HK-2 (cell line): ENCODE results near the gene PARP15.
"Not testable (repeated sequence)": the region's sequence is repeated elsewhere in the genome, so short reads cannot be mapped to it uniquely, and the experiment has no call there.

Experiments
- DNase-seq: peaks from one replicate; pipeline ENCODE4 v3.0.0-alpha.2; 2018; ENCODE audit not compliant: unreplicated experiment

Gene PARP15

GRCh38 chr3:122577409-122578031 lies at the start of gene PARP15:
PARP15 (plus strand) TSS chr3:122577650; CDS start chr3:122577668, 18 bp downstream.
- DNase-seq, result no peak

GRCh38 chr3:122530164-122530563 lies 47.3 kb upstream of the PARP15 start:
- DNase-seq, result no peak

GRCh38 chr3:122533480-122533879 lies 44.0 kb upstream of the PARP15 start:
- no peak for DNase-seq

- peak; percentile 31 for DNase-seq
These were observed 43.5 kb upstream of the PARP15 start for GRCh38 chr3:122533931-122534334.

GRCh38 chr3:122535964-122536631 lies 41.4 kb upstream of the PARP15 start:
- DNase-seq, result no peak

GRCh38 chr3:122536632-122537001 lies 40.8 kb upstream of the PARP15 start:
- no peak for DNase-seq

- DNase-seq, result no peak
These were observed 38.4 kb upstream of the PARP15 start for GRCh38 chr3:122538956-122539490.

GRCh38 chr3:122546151-122546550 lies 31.3 kb upstream of the PARP15 start:
- no peak for DNase-seq

- DNase-seq, result no peak
These were observed 29.4 kb upstream of the PARP15 start for GRCh38 chr3:122548076-122548475.

GRCh38 chr3:122548619-122549018 lies 28.8 kb upstream of the PARP15 start:
- no peak for DNase-seq

- DNase-seq, result no peak
These were observed 24.3 kb upstream of the PARP15 start for GRCh38 chr3:122553171-122553570.

GRCh38 chr3:122555275-122556071 lies 22.0 kb upstream of the PARP15 start:
- no peak for DNase-seq

GRCh38 chr3:122557356-122557755 lies 20.1 kb upstream of the PARP15 start:
- DNase-seq, result no peak

- no peak for DNase-seq
These were observed 18.8 kb upstream of the PARP15 start for GRCh38 chr3:122558605-122559004.

GRCh38 chr3:122559906-122560305 lies 17.5 kb upstream of the PARP15 start:
- no peak for DNase-seq

- DNase-seq, result peak; percentile 9
These were observed 16.8 kb upstream of the PARP15 start for GRCh38 chr3:122560680-122561079.

- no peak for DNase-seq
These were observed 14.3 kb upstream of the PARP15 start for GRCh38 chr3:122562923-122563716.

GRCh38 chr3:122563717-122564025 lies 13.8 kb upstream of the PARP15 start:
- DNase-seq, result no peak

GRCh38 chr3:122564155-122564912 lies 13.1 kb upstream of the PARP15 start, which contains the start of the genes DTX3L and PARP9:
DTX3L (plus strand) TSS chr3:122564338; CDS start chr3:122564427, 89 bp downstream.
PARP9 (minus strand) TSS chr3:122564300; CDS start chr3:122559620, 4,680 bp downstream.
- DNase-seq, result peak; percentile 80

- DNase-seq, result not testable (repeated sequence)
These were observed 9.3 kb upstream of the PARP15 start for GRCh38 chr3:122568131-122568530.

GRCh38 chr3:122568755-122569154 lies 8.7 kb upstream of the PARP15 start:
- DNase-seq, result no peak
